ENCODE measurements around the gene LSM7.

DNA sequence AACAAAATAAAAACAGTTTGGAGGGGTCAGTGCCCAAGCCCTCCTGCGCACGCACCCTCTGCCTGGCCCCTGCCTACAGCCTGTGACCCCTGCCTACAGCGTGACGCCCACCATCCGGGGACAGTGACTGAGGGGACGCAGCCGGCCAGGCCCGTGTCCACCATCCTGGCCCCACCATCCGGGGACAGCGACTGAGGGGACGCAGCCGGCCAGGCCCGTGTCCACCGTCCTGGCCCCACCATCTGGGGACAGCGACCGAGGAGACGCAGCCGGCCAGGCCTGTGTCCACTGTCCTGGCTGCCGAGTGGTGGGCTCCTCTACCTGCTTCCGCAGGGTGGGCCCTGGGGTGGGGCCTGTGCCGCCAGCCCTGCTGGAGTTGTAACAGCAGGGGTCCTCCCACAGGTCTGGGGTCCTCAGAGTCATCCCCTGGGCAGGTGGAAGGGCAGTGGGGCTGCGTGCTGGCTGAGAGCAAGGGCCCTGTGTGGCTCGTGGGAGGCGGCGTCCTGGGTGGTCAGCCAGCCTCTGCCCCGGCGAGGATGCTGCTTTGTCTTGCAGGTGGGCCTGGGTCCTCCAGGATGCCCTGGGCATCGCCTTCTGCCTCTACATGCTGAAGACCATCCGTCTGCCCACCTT, 14.4 kb upstream of the LSM7 start:
- TF ChIP-seq, protein P1, sequence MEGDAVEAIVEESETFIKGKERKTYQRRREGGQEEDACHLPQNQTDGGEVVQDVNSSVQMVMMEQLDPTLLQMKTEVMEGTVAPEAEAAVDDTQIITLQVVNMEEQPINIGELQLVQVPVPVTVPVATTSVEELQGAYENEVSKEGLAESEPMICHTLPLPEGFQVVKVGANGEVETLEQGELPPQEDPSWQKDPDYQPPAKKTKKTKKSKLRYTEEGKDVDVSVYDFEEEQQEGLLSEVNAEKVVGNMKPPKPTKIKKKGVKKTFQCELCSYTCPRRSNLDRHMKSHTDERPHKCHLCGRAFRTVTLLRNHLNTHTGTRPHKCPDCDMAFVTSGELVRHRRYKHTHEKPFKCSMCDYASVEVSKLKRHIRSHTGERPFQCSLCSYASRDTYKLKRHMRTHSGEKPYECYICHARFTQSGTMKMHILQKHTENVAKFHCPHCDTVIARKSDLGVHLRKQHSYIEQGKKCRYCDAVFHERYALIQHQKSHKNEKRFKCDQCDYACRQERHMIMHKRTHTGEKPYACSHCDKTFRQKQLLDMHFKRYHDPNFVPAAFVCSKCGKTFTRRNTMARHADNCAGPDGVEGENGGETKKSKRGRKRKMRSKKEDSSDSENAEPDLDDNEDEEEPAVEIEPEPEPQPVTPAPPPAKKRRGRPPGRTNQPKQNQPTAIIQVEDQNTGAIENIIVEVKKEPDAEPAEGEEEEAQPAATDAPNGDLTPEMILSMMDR (IDR thresholded peaks at IDR 0.05), result no peak
- TF ChIP-seq EZH2 (IDR thresholded peaks at IDR 0.05), result no peak
